ENCODE data around the gene ATL3.
"Not testable (repeated sequence)": the region's sequence is repeated elsewhere in the genome, so short reads cannot be mapped to it uniquely, and the experiment has no call there.

ATL3 gene

GRCh38 chr11:63682066-63683021 is 11.2 kb upstream of the ATL3 start:
- DNase-seq (peak; percentile 32), ATAC-seq (no peak)

GRCh38 chr11:63681321-63682065 is 10.3 kb upstream of the ATL3 start, which contains the start of gene RTN3:
Gene RTN3, plus strand, starts transcription at chr11:63681500. Its CDS starts 137 bp downstream, at chr11:63681637.
- ATAC-seq: peak; percentile 95
- peak; percentile 99 for DNase-seq

GRCh38 chr11:63680834-63681320 is 9.7 kb upstream of the ATL3 start:
- ATAC-seq: no peak

GRCh38 chr11:63673579-63673978 is 2.4 kb upstream of the ATL3 start:
- no peak for DNase-seq
- no peak for ATAC-seq

More at GRCh38 chr11:63680834-63681320, 9.7 kb upstream of the ATL3 start:
- DNase-seq: peak; percentile 21

GRCh38 chr11:63672936-63673539 is 1.9 kb upstream of the ATL3 start:
- DNase-seq (no peak), ATAC-seq (no peak)

- ATAC-seq (no peak), DNase-seq (no peak)
These were observed 934 bp upstream of the ATL3 start for GRCh38 chr11:63672156-63672463.

GRCh38 chr11:63670433-63671321 is 499 bp downstream of the ATL3 start:
- DNase-seq: peak; percentile 61
- ATAC-seq: no peak

- no peak for DNase-seq
- ATAC-seq: no peak
These were observed 1.1 kb downstream of the ATL3 start for GRCh38 chr11:63670096-63670432.

GRCh38 chr11:63667995-63668795 is 3.0 kb downstream of the ATL3 start:
- no peak for DNase-seq
- ATAC-seq: peak; percentile 70

GRCh38 chr11:63666874-63667273 is 4.3 kb downstream of the ATL3 start:
- no peak for DNase-seq
- ATAC-seq: no peak

GRCh38 chr11:63663809-63664208 is 7.4 kb downstream of the ATL3 start:
- ATAC-seq (no peak), DNase-seq (no peak)

GRCh38 chr11:63660972-63661371 is 10.2 kb downstream of the ATL3 start:
- ATAC-seq (no peak), DNase-seq (no peak)

GRCh38 chr11:63652671-63653070 is 18.5 kb downstream of the ATL3 start:
- DNase-seq (no peak), ATAC-seq (no peak)

GRCh38 chr11:63643205-63643604 is 28.0 kb downstream of the ATL3 start:
- ATAC-seq (no peak), DNase-seq (no peak)

- ATAC-seq (no peak), DNase-seq (no peak)
These were observed 29.4 kb downstream of the ATL3 start for GRCh38 chr11:63641727-63642126.

GRCh38 chr11:63639199-63639832 is 31.9 kb downstream of the ATL3 start:
- DNase-seq (no peak), ATAC-seq (no peak)

GRCh38 chr11:63638436-63638835 is 32.7 kb downstream of the ATL3 start:
- DNase-seq, ATAC-seq: not testable (repeated sequence)

- ATAC-seq (no peak), DNase-seq (peak; percentile 69)
These were observed 35.3 kb downstream of the ATL3 start for GRCh38 chr11:63635762-63636465.

GRCh38 chr11:63629426-63629825 is 41.8 kb downstream of the ATL3 start:
- DNase-seq: no peak
- ATAC-seq: no peak

Data from stimulated activated naive CD8-positive, alpha-beta T cell treated with anti-CD3 and anti-CD28 coated beads, Interleukin-15, Interleukin-2, amounts not matched to agents 100 U/mL and 50 U/mL, for 24 hours (primary cell).